SH-SY5Y (cell line): ENCODE results near the gene IGFL4.

Experiments
- GATA2 ChIP-seq: IDR thresholded peaks from 2 replicates; pipeline ENCODE4 v1.6.1; 2011; ENCODE audit warnings: mild to moderate bottlenecking, low read depth, low read length
- GATA3 ChIP-seq: IDR thresholded peaks from 2 replicates; pipeline ENCODE4 v1.6.1; 2011; ENCODE audit warnings: low read depth, mild to moderate bottlenecking, low read length, moderate library complexity

DNA sequence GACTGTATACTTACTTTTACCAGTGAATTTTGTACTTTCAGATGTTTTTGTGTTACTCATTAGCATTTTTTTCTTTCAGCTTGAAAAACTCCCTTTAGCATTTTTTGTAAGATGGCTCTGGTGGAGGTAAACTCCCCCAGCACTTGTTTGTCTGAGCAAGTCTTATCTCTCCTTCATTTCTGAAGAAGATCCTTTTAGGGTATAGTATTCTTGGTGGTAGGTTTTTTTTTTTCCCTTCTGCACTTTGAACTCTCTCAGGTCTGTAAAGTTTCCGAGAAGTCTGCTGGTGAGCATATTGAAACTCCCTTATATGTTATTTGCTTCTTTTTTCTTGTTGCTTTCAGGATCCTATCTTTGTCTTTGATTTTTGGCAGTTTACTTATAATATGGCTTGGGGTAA lies 48.6 kb upstream of the IGFL4 start:
- TF ChIP-seq GATA2 (no peak), GATA3 (no peak)
